CD4-positive, alpha-beta T cell treated with Interferon gamma for 1 hour (primary cell): ENCODE results near the gene OBP2A.
"Not testable (repeated sequence)": the region's sequence is repeated elsewhere in the genome, so short reads cannot be mapped to it uniquely, and the experiment has no call there.

Experiments
- DNase-seq: peaks from one replicate; pipeline ENCODE4 v3.0.0-alpha.2; 2020

OBP2A gene

GRCh38 chr9:135528842-135529435, 17.0 kb upstream of the OBP2A start:
- not testable (repeated sequence) for DNase-seq

- DNase-seq: no peak
Measured at GRCh38 chr9:135530146-135530545, 15.8 kb upstream of the OBP2A start.

GRCh38 chr9:135531096-135531495, 14.8 kb upstream of the OBP2A start:
- no peak for DNase-seq

- DNase-seq: no peak
Measured at GRCh38 chr9:135533113-135533512, 12.8 kb upstream of the OBP2A start.

- DNase-seq: no peak
Measured at GRCh38 chr9:135533674-135534073, 12.3 kb upstream of the OBP2A start.

GRCh38 chr9:135534192-135534711, 11.7 kb upstream of the OBP2A start:
- not testable (repeated sequence) for DNase-seq

- not testable (repeated sequence) for DNase-seq
Measured at GRCh38 chr9:135534826-135535225, 11.1 kb upstream of the OBP2A start.

- DNase-seq: not testable (repeated sequence)
Measured at GRCh38 chr9:135535631-135536030, 10.3 kb upstream of the OBP2A start.

GRCh38 chr9:135536216-135536615, 9.7 kb upstream of the OBP2A start:
- DNase-seq: no peak

GRCh38 chr9:135543262-135543894, 2.5 kb upstream of the OBP2A start:
- DNase-seq: not testable (repeated sequence)

- DNase-seq: no peak
Measured at GRCh38 chr9:135544981-135545635, 818 bp upstream of the OBP2A start.

GRCh38 chr9:135546792-135547617, 1.1 kb downstream of the OBP2A start:
- DNase-seq: not testable (repeated sequence)

GRCh38 chr9:135547756-135548736, 2.1 kb downstream of the OBP2A start:
- DNase-seq: no peak

GRCh38 chr9:135549478-135550343, 3.8 kb downstream of the OBP2A start:
- not testable (repeated sequence) for DNase-seq

- no peak for DNase-seq
Measured at GRCh38 chr9:135550344-135550918, 4.5 kb downstream of the OBP2A start.

GRCh38 chr9:135551031-135551430, 5.1 kb downstream of the OBP2A start:
- no peak for DNase-seq

GRCh38 chr9:135551456-135551855, 5.5 kb downstream of the OBP2A start:
- DNase-seq: no peak

GRCh38 chr9:135552021-135552697, 6.2 kb downstream of the OBP2A start:
- DNase-seq: no peak

- DNase-seq: no peak
Measured at GRCh38 chr9:135552698-135553171, 6.8 kb downstream of the OBP2A start.

GRCh38 chr9:135554718-135555117, 8.8 kb downstream of the OBP2A start:
- DNase-seq: no peak
